OCI-LY7 (cell line): ENCODE measurements around the gene SLC6A16. TPM values are rescaled to one million over a fixed set of nuclear protein-coding genes. Genes with fewer than 3 reads are reported as not detected.

Experiments
- BruUV-seq: library from RNA; stranded (reverse); fragments of 400-500 nt; replicated peaks from 2 replicates; lab custom pipeline; 2021; lab: Mats Ljungman, UMichigan
- CTCF ChIA-PET: fragments of 300-600 bp; sonication (Branson Sonifier 250); formaldehyde crosslinking; loops from one replicate; lab custom pipeline; 2022; ENCODE audit warnings: antibody characterized with exemption; ENCODE audit not compliant: unreplicated experiment; lab: Charles Lee
- POLR2A ChIA-PET: fragments of 300-600 bp; sonication (Branson Sonifier 250); formaldehyde crosslinking; loops from one replicate; lab custom pipeline; 2022; ENCODE audit warnings: antibody characterized with exemption; lab: Charles Lee
- DNase-seq: peaks from one replicate; pipeline ENCODE4 v3.0.0-alpha.2; 2015; ENCODE audit warnings: low spot score
- H2AFZ ChIP-seq: fragments of 200-600 bp; sonication (generic), shearing (Covaris generic); 2 replicates; pipeline ENCODE4 v1.6.1; 2014; ENCODE audit warnings: mild to moderate bottlenecking, antibody characterized with exemption, low read length, moderate library complexity
- H3K27ac ChIP-seq: fragments of 200-600 bp; sonication (generic); 2 replicates; pipeline ENCODE4 v1.5.1; 2014; ENCODE audit warnings: mixed run types, low read depth, mild to moderate bottlenecking, moderate library complexity, low read length, inconsistent platforms; ENCODE audit not compliant: poor library complexity, severe bottlenecking
- H3K36me3 ChIP-seq: fragments of 200-600 bp; sonication (generic); 2 replicates; pipeline ENCODE4 v1.6.1; 2014; ENCODE audit warnings: mild to moderate bottlenecking, antibody characterized with exemption, low read length, moderate library complexity, mixed read lengths; ENCODE audit not compliant: insufficient read depth
- H3K4me1 ChIP-seq: fragments of 200-600 bp; sonication (generic); 2 replicates; pipeline ENCODE4 v1.5.1; 2014; ENCODE audit warnings: mild to moderate bottlenecking, low read length; ENCODE audit not compliant: insufficient read depth, poor library complexity, severe bottlenecking
- H3K4me2 ChIP-seq: fragments of 200-600 bp; sonication (generic); 2 replicates; pipeline ENCODE4 v1.6.1; 2014; ENCODE audit warnings: mild to moderate bottlenecking, low read length
- H3K4me3 ChIP-seq: fragments of 200-600 bp; sonication (generic); 2 replicates; pipeline ENCODE4 v1.5.1; 2014; ENCODE audit warnings: mild to moderate bottlenecking, low read depth, low read length; ENCODE audit not compliant: poor library complexity, severe bottlenecking
- H3K79me2 ChIP-seq: fragments of 200-600 bp; sonication (generic); 2 replicates; pipeline ENCODE4 v1.6.1; 2016; ENCODE audit warnings: low read depth, mild to moderate bottlenecking, low read length, moderate library complexity, mixed read lengths; ENCODE audit not compliant: insufficient read depth
- H3K9me2 ChIP-seq: fragments of 200-600 bp; sonication (generic); 2 replicates; pipeline ENCODE4 v1.6.1; 2016; ENCODE audit warnings: mild to moderate bottlenecking, low read length, mixed read lengths; ENCODE audit not compliant: insufficient read depth
- H3K9me3 ChIP-seq: fragments of 200-600 bp; sonication (generic); 2 replicates; pipeline ENCODE4 v1.6.1; 2014; ENCODE audit warnings: mild to moderate bottlenecking, mixed run types, low read length, mixed read lengths
- H4K20me1 ChIP-seq: fragments of 200-600 bp; sonication (generic); 2 replicates; pipeline ENCODE4 v1.6.1; 2014; ENCODE audit warnings: mild to moderate bottlenecking, antibody characterized with exemption, low read length, moderate library complexity, mixed read lengths; ENCODE audit not compliant: insufficient read depth
- EZH2phosphoT487 ChIP-seq: fragments of 200-600 bp; sonication (generic); IDR thresholded peaks from 2 replicates; pipeline ENCODE4 v1.6.1; 2018; ENCODE audit warnings: low read depth, borderline replicate concordance, mild to moderate bottlenecking, mixed run types, antibody characterized with exemption, low read length, moderate library complexity, mixed read lengths
- intact Hi-C: fragments of 100-400 bp; cut with micrococcal nuclease; formaldehyde crosslinking; loops from one replicate; pipeline ENCODE4 v1.10.0; 2022; ENCODE audit not compliant: unreplicated experiment
- total RNA-seq, 2 experiments: library from RNA; depleted of rRNA in 1 of 2; stranded (reverse); fragments of >200 nt in 1 of 2; shearing (Covaris generic) in 1 of 2; gene quantifications; 2 replicates each; pipeline ENCODE4 v1.2.3, GENCODE V29; 2014 to 2022
- TF ChIP-seq, protein P1 (sequence below): fragments of 200-600 bp; sonication (generic); conservative IDR thresholded peaks from 2 replicates; pipeline ENCODE4 v1.5.1; 2014; ENCODE audit warnings: mild to moderate bottlenecking, antibody characterized with exemption, low read length, moderate library complexity, mixed read lengths

SLC6A16 gene
- total RNA-seq, 2 experiments from 2014 or later = 2.8 to 15.8 TPM

DNA sequence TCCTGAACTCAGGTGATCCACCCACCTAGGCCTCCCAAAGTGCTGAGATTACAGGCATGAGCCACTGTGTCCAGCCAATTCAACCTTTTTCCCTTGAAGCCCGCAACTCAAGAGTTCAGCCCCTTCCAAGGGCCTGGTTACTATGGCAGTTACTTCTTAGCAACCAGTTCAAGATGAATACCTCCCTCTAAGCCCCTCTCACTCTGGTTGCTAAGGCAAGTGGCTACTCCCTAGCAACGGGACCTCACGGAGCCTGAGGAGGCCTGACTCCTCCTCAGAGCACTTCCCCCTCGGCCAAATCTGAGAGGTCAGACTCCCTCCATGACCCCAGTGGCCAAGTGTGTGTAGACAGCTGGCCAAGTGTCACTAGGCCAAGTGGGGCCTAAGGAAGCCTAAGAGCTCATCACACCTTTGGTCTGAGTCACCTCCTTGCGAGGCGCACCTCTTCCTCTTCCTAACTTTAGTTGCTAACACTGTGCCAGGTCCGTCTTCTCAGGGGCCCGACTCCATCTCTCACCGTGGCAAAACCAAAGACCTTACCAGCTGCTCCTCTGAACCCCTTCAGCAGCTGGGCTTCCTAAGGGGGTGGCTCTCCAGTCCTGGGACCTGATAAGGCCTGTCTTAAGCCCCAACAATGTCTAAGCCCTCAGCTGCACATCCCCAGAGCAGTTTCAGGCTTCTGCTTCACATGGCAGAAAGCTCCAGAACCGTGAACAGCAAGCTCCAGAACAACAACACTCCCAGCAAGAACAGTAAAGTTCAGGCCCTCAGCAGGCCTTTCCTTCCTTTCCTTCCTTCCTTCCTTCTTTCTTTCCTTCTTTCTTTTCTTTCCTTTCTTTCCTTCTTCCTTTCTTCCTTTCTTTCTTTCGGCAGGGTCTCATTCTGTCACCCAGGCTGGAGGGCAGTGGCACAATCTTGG, 19.8 kb upstream of the SLC6A16 start:
- Histone ChIP-seq H2AFZ (no peak overlapping the region), H3K36me3 (peaks cover 50% of the 10 kb centered on the region), H3K4me1 (peaks cover 40% of the 10 kb centered on the region), H3K9me3 (peaks cover 5% of the 10 kb centered on the region; the same call in 1 of the 2 replicates), H3K4me3 (no peak overlapping the region), H3K79me2 (no peaks in the 10 kb centered on the region), H4K20me1 (peaks cover 2% of the 10 kb centered on the region; the same call in 1 of the 2 replicates), H3K9me2 (no peaks in the 10 kb centered on the region), H3K4me2 (no peak overlapping the region), H3K27ac (no peak overlapping the region)
- POLR2A ChIA-PET = no interaction called here
- BruUV-seq = no TSS peak
- no peak for DNase-seq
- intact Hi-C loops = no loop called here
- TF ChIP-seq EZH2phosphoT487 = no peak
- TF ChIP-seq, protein P1, sequence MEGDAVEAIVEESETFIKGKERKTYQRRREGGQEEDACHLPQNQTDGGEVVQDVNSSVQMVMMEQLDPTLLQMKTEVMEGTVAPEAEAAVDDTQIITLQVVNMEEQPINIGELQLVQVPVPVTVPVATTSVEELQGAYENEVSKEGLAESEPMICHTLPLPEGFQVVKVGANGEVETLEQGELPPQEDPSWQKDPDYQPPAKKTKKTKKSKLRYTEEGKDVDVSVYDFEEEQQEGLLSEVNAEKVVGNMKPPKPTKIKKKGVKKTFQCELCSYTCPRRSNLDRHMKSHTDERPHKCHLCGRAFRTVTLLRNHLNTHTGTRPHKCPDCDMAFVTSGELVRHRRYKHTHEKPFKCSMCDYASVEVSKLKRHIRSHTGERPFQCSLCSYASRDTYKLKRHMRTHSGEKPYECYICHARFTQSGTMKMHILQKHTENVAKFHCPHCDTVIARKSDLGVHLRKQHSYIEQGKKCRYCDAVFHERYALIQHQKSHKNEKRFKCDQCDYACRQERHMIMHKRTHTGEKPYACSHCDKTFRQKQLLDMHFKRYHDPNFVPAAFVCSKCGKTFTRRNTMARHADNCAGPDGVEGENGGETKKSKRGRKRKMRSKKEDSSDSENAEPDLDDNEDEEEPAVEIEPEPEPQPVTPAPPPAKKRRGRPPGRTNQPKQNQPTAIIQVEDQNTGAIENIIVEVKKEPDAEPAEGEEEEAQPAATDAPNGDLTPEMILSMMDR = no peak
- CTCF ChIA-PET = no interaction called here

DNA sequence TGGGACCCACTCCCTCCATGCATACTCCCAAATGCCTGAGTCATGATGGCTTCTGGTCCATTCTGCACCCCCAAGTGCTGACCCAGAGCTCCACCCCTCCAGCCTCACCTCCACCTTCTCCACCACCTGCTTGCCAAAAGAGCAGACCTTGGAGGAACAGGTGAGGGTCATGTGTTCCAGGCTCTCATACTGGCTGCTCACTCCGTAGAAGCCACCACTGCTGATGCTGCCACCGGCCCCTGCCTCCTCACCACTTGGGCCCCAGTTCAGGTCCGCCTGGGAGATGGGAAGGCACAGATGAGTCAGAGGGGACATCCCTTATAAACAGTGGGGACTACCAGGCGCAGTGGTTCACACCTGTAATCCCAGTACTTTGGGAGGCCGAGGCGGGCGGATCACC, 18.1 kb upstream of the SLC6A16 start:
- peaks cover 47% of the 10 kb centered on the region for H3K4me1 ChIP-seq
- CTCF ChIA-PET = no interaction called here

More for the DNA sequence above, 18.1 kb upstream of the SLC6A16 start:
- no peak overlapping the region for H3K4me2 ChIP-seq
- POLR2A ChIA-PET = no interaction called here
- H3K27ac ChIP-seq = no peak overlapping the region
- TF ChIP-seq, protein P1 = no peak
- no peak for TF ChIP-seq EZH2phosphoT487
- no peak overlapping the region for H2AFZ ChIP-seq
- H3K4me3 ChIP-seq = no peak overlapping the region
- intact Hi-C loops = no loop called here
- H3K36me3 ChIP-seq = peaks cover 60% of the 10 kb centered on the region
- H4K20me1 ChIP-seq = peaks cover 10% of the 10 kb centered on the region; the same call in 1 of the 2 replicates
- peaks cover under 1% of the 10 kb centered on the region; the same call in 1 of the 2 replicates for H3K79me2 ChIP-seq
- no peaks in the 10 kb centered on the region for H3K9me2 ChIP-seq
- DNase-seq = no peak
- no peaks in the 10 kb centered on the region for H3K9me3 ChIP-seq
- no TSS peak for BruUV-seq
